ENCODE data around the gene CASD1. TPM values are rescaled to one million over a fixed set of nuclear protein-coding genes. Genes with fewer than 3 reads are reported as not detected.

Gene CASD1
- total and polyA plus RNA-seq, 8 donors: 24.2 to 72.2 (median 59.6) TPM

DNA sequence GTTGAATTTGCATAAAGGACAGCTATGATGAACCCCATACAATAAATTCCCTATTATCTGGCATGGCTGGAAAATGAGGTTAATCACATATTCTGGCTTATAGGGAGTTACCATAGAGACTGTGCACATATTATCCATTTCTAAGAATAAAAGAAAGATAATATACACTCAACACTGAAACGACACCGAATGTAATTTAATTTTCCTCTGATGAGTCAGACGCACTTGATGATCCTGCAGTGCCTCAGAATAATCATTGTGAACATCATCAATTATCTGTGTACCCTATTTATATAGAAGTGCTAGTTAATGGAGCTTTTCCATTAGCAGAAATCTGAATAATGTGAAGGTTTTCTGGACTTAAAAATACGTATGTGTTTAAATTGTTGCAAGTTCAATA is 86.1 kb downstream of the CASD1 start:
- Histone ChIP-seq H3K27ac (no peak overlapping the region), H3K9me3 (no peaks in the 10 kb centered on the region), H3K4me1 (peaks cover 0 to 6% of the 10 kb centered on the region in 2 donors), H3K4me3 (no peak overlapping the region), H3K36me3 (no peaks in the 10 kb centered on the region), H3K27me3 (no peaks in the 10 kb centered on the region)
- intact Hi-C loops (cut with DNase I): no loop called here
- TF ChIP-seq, protein P1, sequence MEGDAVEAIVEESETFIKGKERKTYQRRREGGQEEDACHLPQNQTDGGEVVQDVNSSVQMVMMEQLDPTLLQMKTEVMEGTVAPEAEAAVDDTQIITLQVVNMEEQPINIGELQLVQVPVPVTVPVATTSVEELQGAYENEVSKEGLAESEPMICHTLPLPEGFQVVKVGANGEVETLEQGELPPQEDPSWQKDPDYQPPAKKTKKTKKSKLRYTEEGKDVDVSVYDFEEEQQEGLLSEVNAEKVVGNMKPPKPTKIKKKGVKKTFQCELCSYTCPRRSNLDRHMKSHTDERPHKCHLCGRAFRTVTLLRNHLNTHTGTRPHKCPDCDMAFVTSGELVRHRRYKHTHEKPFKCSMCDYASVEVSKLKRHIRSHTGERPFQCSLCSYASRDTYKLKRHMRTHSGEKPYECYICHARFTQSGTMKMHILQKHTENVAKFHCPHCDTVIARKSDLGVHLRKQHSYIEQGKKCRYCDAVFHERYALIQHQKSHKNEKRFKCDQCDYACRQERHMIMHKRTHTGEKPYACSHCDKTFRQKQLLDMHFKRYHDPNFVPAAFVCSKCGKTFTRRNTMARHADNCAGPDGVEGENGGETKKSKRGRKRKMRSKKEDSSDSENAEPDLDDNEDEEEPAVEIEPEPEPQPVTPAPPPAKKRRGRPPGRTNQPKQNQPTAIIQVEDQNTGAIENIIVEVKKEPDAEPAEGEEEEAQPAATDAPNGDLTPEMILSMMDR (IDR thresholded peaks at IDR 0.05): no peak
- ATAC-seq (no peak), DNase-seq (no peak)

- ATAC-seq (no peak), DNase-seq (no peak)
- H3K4me3 ChIP-seq: no peak overlapping the region
- TF ChIP-seq, protein P1 (IDR thresholded peaks at IDR 0.05): no peak
- H3K27me3 ChIP-seq: no peaks in the 10 kb centered on the region
- intact Hi-C loops (cut with DNase I): no loop called here
- no peak overlapping the region for H3K27ac ChIP-seq
- H3K9me3 ChIP-seq: no peaks in the 10 kb centered on the region
- no peaks in the 10 kb centered on the region for H3K36me3 ChIP-seq
- H3K4me1 ChIP-seq: no peaks in the 10 kb centered on the region
Observed at GRCh38 chr7:94600267-94600666, 90.7 kb downstream of the CASD1 start.

DNA sequence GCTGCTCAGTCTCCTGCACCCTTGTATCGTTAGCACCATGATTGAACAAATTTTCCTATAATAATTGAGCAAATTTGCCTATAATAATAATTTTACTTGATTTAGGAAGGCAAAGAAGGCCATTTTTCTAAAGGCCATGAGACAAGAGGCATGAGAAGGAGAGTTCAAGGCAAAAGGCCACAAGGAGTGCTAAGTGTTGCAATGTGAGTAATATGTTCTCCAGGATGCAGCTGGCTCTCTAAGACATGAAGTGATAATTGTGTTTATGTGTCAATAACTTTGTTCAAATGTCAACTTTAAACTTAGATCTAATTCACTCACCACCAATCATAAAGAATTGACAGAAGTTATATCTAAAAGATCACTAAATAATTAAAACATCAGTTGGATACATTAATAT is 92.6 kb downstream of the CASD1 start:
- DNase-seq (no peak), ATAC-seq (no peak)
- Histone ChIP-seq H3K4me1 (no peaks in the 10 kb centered on the region), H3K36me3 (no peaks in the 10 kb centered on the region), H3K27me3 (no peaks in the 10 kb centered on the region), H3K4me3 (no peak overlapping the region), H3K9me3 (no peaks in the 10 kb centered on the region), H3K27ac (no peak overlapping the region)
- intact Hi-C loops (cut with DNase I): no loop called here
- TF ChIP-seq, protein P1 (IDR thresholded peaks at IDR 0.05): no peak

- Histone ChIP-seq H3K4me1 (no peaks in the 10 kb centered on the region), H3K36me3 (no peaks in the 10 kb centered on the region), H3K9me3 (no peaks in the 10 kb centered on the region), H3K27me3 (no peaks in the 10 kb centered on the region), H3K27ac (no peak overlapping the region), H3K4me3 (no peak overlapping the region)
- no peak for DNase-seq
- ATAC-seq: no peak
- intact Hi-C loops (cut with DNase I): no loop called here
- TF ChIP-seq, protein P1 (IDR thresholded peaks at IDR 0.05): no peak
Observed at GRCh38 chr7:94605031-94605430, 95.4 kb downstream of the CASD1 start.

Other genes starting within 250 kb of the CASD1 start
- 1,000 to 10,000 TPM in 1 of 2 donors, 100 to 1,000 TPM in 1; 859 to 3,050 TPM for gene COL1A2, start 114.9 kb upstream of the CASD1 start, total RNA-seq
- 1,000 to 10,000 TPM; 1,023 to 1,324 (median 1,195) TPM for gene COL1A2, start 114.9 kb upstream of the CASD1 start, polyA plus RNA-seq (ENCODE audit: insufficient read length in 6 of 6)
- 10 to 100 TPM; 49.9 to 80.1 TPM for gene SGCE, start 146.3 kb downstream of the CASD1 start, total RNA-seq
- 10 to 100 TPM; 56.6 to 84.9 (median 72.8) TPM for gene SGCE, start 146.3 kb downstream of the CASD1 start, polyA plus RNA-seq (ENCODE audit: insufficient read length in 6 of 6)